GM11168 (cell line): ENCODE results near the gene CRTAP.
"Not testable (repeated sequence)": the region's sequence is repeated elsewhere in the genome, so short reads cannot be mapped to it uniquely, and the experiment has no call there.

Experiments used
- in situ Hi-C: fragments of 300-500 bp; cut with MboI; formaldehyde crosslinking; loops from one replicate; pipeline ENCODE4 v1.12.0; 2022; ENCODE audit warnings: low sequenced_read_pairs; ENCODE audit not compliant: unreplicated experiment

Gene CRTAP

GRCh38 chr3:33134026-33134625, 20.3 kb downstream of the CRTAP start:
- in situ Hi-C loops, result loop anchor here (10.0 kb wide), 1 partner anchor 231 kb away; no protein-coding TSS in a partner anchor

- in situ Hi-C loops, result loop anchor here (10.0 kb wide), 1 partner anchor 227 kb away; no protein-coding TSS in a partner anchor
Observed at GRCh38 chr3:33137691-33138090, 23.9 kb downstream of the CRTAP start.

- in situ Hi-C loops, result loop anchor here (10.0 kb wide), 1 partner anchor 226 kb away; no protein-coding TSS in a partner anchor
Observed at GRCh38 chr3:33139006-33139623, 25.3 kb downstream of the CRTAP start.

- in situ Hi-C loops, result loop anchor here (10.0 kb wide), 1 partner anchor 225 kb away; no protein-coding TSS in a partner anchor
Observed at GRCh38 chr3:33139996-33140395, 26.2 kb downstream of the CRTAP start.

GRCh38 chr3:33141006-33141405, 27.2 kb downstream of the CRTAP start:
- in situ Hi-C loops, result no loop called here

- in situ Hi-C loops, result no loop called here
Observed at GRCh38 chr3:33144433-33144832, 30.6 kb downstream of the CRTAP start.

GRCh38 chr3:33145221-33145900, 31.5 kb downstream of the CRTAP start:
- in situ Hi-C loops, result no loop called here

- in situ Hi-C loops, result no loop called here
Observed at GRCh38 chr3:33145901-33146580, 32.2 kb downstream of the CRTAP start.

- in situ Hi-C loops, result no loop called here
Observed at GRCh38 chr3:33146791-33147445, 33.1 kb downstream of the CRTAP start.

GRCh38 chr3:33149342-33149741, 35.5 kb downstream of the CRTAP start:
- in situ Hi-C loops, result no loop called here

GRCh38 chr3:33152363-33153360, 38.8 kb downstream of the CRTAP start:
- in situ Hi-C loops, result no loop called here

GRCh38 chr3:33153782-33154181, 40.0 kb downstream of the CRTAP start:
- in situ Hi-C loops, result no loop called here

GRCh38 chr3:33155301-33155700, 41.5 kb downstream of the CRTAP start:
- in situ Hi-C loops, result no loop called here

GRCh38 chr3:33159234-33159633, 45.4 kb downstream of the CRTAP start:
- in situ Hi-C loops, result no loop called here

- in situ Hi-C loops, result no loop called here
Observed at GRCh38 chr3:33159981-33160380, 46.2 kb downstream of the CRTAP start.

GRCh38 chr3:33162621-33163020, 48.8 kb downstream of the CRTAP start:
- in situ Hi-C loops, result not testable (repeated sequence)

- in situ Hi-C loops, result no loop called here
Observed at GRCh38 chr3:33165372-33165771, 51.6 kb downstream of the CRTAP start.

GRCh38 chr3:33166095-33166494, 52.3 kb downstream of the CRTAP start:
- in situ Hi-C loops, result no loop called here

- in situ Hi-C loops, result no loop called here
Observed at GRCh38 chr3:33167284-33167683, 53.5 kb downstream of the CRTAP start.
